ENCODE measurements around the gene KLRF2.

The KLRF2 gene

DNA sequence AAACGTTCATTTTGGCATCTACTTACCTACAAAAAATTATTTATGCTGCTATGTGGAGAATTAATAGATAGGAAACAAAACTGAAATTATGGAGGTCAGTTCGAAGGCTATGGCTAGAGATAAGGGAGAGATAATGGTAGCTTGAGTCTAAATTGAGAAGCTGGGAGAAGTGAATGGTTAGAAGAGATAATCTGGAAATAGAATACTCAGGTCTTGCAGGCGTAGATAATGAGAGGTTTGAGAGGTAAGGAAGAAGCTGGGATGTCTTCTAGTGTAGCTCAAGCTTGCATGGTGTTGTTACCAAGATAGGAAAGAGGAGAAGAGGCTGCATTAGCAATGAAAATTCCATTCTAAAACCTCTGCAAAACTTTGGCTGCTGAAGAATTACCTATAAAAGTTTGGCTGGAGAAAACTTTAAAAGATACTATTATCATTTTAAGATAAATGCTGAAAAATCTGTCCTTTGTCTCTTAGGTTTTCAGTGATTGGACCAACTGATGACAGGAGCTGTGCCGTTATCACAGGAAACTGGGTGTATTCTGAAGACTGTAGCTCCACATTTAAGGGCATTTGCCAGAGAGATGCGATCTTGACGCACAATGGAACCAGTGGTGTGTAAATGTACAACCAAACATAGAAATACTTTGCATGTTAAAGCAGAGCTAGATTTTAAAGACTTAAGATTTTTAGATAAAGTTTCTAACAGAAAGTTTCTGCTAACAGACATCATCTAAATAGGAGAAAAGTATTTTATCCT lies 14.1 kb downstream of the KLRF2 start:
- no peak for DNase-seq

DNA sequence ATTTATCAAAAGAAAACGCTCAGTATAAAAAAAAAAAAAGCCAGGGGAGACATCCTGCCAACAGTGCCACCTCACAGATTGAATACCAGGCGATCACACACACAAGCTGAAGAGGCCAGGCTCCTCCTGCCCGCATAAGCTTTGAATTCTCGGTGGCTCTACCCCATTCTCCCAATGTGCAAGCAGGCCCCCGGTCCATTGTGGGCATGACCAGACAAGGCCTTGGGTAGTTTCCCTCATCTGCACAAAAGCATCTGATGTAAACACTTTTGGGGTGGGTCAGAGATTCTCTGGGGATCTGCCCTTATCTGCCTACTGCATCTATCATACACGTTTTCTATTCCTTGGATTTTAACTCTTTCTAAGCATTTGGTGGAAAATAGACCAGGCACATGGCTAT lies 16.2 kb downstream of the KLRF2 start:
- DNase-seq: no peak

DNA sequence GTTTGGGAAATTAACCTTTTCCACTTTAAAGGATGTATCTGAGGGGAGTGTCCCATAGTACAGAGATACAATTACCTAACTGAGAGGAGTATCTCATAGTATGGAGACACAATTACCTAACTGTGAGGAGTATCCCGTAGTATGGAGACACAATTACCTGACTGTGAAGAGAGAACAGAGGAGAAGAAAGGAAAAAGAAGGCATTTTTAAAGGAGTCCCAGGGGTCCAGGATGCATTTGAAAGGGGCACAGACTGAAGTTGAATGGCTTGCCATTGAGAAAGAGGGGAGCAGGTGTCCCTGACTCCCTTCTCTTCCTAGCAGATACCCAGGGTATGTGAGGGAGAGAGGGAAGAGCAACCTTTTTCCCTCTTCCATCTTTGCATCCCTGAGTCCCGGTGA lies 17.9 kb downstream of the KLRF2 start:
- no peak for DNase-seq

DNA sequence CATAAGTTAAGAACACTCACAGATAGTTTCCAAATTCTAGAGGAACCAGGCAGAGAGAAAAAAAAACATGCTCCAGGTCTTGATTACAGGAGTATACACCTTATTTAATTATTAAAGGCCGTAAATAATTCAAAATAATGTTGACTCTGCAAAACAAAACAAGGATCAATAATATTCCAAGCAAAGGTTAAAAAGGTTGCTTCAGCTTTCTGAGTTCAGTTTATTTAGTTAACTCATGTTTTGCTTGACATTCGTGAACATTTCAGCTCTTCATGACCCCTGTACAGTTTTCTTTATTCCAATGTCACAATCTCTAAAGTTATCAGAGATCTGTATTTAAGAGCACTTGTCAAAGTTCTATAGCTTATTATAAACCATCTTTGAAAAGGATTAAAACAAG lies 19.6 kb downstream of the KLRF2 start:
- no peak for DNase-seq

DNA sequence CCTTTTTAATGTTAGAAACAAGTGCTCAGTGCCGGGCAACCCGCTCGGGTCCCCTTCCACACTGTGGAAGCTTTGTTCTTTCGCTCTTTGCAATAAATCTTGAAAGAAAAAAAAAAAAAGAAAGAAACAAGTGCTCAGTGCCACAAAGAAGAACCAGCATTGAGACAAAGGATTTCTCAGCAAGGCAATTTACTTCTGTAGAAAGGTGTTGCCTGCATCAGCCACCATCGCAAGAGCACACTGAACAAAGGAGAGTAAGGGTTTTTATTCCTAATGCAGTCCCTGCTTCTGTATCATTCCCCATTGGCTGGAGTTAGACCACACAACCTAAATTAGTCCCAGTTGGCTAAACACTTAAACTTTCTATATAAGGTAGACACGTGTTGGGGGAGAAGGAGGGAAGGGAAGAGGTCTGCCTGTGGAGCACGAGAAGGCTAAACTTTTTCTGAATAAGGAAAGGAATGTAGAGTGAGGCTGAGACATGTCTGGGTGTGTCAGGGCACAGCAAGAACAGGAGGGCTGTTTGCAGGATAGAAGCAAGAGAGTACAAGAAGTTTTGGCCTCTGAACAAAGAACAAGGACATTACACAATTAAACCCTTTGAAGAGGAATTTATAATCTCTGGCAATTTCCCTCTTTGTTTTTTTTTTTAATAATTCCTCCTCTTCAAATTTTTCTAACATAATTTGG lies 21.4 kb downstream of the KLRF2 start:
- no peak for DNase-seq

DNA sequence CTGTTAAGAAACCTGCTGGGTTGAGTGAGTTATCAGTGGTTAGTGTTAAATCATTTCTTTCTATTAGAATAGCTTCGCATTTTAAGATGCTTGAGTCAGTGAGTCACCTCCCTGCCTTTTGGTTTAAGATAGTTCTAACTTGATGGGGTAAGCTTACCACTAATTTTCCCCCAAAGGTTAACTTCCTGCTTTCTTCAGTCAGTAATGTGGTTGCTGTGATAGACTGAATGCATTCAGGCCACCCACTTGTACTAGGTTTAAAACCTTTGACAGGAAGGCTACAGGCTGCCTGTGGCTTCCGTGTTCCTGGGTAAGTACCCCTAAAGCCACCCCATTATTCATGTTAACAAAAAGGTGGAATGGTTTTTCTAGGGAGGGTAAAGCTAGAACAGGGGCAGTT lies 25.6 kb downstream of the KLRF2 start:
- DNase-seq: no peak

DNA sequence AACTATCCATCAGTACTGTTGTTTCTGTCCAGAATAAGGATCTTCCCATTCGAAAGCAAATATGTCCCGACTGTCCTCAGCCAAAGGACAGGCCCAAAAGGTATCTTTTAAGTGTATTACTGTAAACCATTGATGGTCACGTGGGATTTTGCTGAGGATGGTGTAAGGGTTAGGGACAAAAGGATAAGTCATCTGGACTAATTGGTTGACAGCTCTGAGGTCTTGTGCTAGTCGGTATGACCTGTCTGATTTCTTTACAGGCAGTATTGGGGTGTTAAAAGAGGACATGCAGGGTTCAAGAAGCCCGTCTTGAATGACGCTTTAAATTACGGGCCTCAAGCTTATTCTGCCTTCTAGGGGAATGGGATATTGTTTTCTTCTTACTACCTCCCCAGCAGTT lies 26.5 kb downstream of the KLRF2 start:
- DNase-seq: no peak

DNA sequence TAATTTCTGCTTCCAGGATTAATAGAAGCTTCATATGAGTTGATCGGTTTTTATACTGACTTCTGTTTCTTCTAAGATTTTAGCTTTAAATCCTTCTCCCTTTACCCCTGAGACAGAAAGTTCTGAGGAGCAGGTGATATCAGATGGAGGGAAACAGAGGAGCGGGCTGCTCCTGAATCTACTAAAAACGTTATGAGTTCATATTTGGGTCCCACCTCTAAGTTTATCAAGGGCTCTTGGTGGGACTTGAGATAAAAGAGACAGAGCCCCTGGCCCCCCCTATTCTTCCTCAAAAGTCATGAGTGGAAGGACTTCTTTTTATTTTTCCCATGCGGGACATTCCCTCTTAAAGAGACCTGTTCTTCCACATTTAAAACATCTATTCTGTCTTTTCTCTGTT lies 27.1 kb downstream of the KLRF2 start:
- DNase-seq: no peak

DNA sequence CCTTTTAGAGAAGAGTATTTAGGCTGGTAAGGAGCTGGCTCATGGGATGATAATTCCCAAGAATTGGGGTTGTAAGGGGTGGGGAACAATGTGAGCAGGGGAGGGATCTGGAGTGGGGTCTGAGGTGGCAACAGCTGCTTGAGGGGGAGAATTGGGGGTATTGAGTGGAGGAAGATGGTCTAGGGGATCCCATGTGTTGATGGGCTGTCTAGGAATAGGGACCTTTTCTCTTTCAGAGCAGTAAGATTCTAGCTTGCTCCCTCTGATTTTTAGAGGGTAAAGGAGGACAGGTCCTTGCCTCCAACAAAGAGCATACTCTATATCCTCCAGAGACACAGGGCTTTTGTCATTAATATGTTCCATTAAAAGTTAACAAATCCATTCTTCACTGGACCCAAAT lies 28.4 kb downstream of the KLRF2 start:
- no peak for DNase-seq

DNA sequence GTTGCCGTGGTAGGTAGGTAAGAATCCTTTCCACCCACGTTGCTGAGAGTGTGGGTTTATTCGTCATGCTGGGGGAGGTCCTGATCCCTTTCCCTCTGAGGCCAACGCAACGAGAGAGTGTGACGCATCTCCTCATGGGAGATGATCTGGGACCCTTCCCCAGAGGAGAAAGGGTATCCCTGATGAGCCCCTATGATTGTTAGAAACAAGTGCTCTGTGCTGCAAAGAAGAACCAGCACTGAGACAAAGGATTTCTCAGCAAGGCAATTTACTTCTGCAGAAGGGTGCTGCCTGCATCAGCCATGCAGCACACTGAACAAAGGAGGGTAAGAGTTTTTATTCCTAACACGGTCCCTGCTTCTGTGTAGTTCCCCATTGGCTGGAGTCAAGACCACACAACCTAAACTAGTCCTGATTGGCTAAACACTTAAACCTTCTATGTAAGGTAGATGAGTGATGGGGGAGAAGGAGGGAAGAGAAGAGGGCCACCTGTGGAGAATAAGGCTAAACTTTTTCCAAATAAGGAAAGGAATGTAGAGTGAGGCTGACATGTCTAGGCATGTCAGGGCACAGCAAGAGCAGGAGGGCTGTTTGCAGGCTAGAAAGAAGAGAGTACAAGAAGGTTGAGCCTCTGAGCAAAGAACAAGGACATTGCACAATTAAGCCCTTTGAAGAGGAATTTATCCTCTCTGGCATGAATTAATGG lies 29.6 kb downstream of the KLRF2 start:
- no peak for DNase-seq

DNA sequence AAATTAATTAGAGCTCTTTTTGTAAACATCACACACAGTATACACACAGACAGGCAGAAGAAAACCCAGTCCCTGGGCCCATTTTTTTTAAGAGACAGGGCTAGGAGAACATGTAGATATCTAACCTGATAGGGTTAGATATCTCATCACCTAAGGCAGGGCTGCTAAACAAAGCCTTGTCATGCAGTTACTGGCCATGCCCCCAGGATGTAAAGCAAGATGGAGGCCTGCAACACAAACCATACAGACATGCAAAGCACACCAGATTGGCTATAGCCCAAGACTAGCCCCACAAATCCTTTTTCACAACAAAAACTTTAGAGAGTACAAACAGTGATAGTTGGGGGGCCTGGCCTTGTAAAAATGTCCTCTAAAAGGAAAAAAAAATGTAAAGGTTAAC lies 30.4 kb downstream of the KLRF2 start:
- no peak for DNase-seq

DNA sequence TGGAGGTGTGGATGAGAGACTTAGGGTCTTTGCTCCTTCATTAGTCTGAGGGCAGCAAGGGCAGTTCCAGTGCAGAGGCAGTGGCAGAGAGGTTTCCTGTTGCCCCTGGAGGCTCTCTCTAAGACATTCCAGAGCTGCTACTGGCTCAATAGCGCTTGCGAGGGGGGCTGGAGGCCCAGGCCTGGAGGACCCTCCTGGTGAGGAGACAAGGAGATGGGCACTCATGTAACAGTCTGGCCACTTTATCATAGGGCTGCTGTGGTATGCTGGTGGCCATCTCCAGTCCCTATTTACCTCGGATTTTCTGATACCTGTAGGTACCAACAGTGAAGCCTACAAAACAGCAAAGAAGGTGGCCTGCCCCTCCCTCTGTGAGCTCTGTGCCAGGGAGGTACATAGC lies 38.2 kb downstream of the KLRF2 start:
- no peak for DNase-seq

DNA sequence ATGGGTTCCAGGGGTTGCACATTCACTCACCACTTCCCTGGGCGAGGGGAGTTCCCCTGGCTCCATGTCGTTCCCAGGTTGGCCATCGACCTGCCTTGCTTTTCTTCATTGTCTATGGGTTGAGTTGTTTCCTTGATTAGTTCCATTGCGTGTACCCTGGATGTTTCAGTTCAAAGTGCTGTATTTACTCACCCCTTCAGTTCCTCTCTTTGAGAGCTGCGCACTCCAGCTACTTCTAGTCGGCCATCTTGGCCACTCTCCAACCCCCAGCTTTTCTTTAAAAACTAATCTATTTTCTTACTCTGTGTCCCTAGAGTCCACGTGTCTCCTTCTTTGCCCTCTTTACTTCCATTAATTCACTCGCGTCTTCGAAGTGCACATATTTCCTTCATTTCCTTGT lies 39.2 kb downstream of the KLRF2 start:
- no peak for DNase-seq

DNA sequence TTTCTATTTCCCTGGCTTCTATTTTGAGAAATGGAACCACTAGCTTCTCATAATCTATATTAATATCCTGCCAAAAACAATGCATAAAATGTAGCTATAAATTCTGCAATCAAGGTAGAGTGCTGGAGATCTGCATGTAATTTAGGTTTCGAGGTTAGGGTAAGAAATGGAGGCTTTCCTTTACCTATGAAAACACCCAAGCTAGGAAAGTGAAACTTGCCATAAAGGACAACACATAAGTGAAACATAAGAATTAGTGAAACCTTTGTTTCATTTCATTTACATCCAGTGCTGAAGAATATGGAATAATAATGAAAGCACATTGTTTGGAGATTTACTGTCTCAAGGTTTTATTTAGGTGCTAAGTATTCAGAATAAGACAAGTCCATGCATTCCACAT lies 41.1 kb downstream of the KLRF2 start:
- DNase-seq: no peak

DNA sequence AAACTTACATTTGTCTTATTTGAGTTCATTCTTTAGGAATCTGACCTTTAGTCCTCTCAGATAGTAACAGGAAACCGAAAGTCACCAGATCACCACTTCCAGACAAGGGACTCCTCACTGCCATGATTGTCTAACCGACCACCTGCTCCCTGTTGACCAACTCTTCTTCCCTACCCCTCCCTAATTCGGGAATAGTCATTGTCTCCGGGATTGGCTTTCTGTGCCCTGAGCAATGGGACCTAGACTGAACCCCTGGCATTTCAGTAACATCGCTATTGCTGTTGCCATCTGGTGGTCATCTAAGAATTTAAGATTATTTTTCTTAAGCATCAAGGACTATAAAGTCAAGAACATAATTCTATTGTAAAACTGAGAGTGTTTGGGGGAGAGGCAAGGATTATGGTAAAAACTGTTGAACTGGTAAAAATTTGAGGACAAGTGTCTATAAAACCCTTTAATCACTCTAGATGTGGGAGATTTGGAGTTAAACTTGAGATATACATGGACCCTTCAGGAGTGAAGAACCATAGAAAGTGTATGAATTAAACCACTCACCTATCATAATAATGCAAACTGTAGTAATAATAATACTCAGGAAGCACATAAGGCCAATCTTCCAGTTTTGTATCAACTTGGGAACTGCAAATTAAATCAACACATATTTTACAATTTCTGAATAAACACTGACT lies 44.6 kb downstream of the KLRF2 start:
- no peak for DNase-seq

DNA sequence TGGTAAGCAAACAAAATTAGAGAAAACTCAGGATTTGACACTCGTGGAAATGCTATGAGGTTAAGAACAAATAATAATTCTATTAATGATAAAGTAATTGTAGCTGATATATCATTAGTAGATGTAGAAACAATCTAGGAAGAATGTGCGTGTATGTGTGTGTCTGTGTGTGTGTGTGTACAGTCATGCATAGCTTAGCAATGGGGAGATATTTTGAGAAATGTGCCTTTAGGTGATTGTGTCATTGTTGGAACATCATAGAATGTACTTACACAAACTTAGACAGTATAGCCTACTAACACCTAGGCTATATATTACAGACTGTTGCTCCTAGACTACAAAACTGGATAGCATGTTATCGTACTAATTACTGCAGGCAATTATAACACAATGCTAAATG lies 45.6 kb downstream of the KLRF2 start:
- no peak for DNase-seq

DNA sequence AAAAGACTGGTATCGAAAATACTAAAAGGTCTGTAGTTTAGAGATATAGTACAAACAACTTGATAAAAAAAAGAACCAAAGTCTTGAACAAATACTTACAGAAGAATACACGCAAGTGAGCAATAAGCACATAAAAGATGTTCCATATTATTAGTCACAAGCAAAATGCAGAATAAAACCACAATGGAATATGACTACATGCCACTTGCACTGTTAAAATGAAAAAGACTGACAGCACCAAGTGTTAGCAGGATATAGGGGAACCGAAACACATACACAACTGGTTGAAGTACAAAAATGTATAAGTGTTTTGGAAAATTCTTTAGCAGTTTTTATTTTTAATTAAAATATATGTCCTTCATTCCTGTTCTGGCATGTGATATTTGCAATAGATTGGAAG lies 47.3 kb downstream of the KLRF2 start:
- no peak for DNase-seq

DNA sequence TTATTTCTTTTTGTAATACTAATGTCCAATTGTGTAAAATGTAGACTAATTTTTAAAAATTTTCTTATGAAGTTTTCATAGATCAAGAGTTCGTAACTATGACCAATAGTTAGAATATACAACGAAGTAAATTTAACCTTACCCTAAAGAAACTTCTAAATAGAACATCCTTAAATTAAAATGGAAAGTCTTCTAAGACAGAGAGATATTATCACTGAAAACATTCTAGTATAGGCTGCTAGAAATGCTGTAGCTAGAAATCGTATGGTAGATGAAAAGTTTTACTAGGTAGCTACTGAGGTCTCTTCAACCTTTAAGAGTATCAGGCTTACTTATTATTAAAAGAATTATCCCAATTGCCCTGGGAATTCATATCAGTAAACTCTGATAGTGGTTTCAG lies 50.0 kb downstream of the KLRF2 start:
- DNase-seq: no peak

DNA sequence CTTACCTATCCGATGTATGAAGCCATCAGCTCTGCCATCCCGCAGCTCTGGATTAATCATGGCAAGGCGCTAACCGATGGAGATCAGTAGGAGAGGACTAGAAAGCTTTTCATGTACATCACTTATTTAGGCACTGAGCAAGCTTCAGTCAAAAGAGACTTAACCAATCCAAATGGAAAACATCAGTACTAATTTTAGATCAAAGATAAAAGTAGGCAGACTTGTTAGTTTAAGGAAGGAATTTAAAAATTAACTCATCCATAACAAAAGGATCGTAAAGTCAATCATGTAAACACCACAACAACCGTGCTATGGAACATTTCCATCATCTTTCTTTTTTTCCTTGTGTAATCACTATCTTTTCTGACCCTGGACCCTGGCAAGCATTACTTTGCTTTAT lies 51.0 kb downstream of the KLRF2 start, which contains the start of gene CLEC2A:
Gene CLEC2A, minus strand, starts transcription at position 101 of the 400 bp plus-strand sequence. Its CDS starts 41 bp downstream, at position 60.
- no peak for DNase-seq

DNA sequence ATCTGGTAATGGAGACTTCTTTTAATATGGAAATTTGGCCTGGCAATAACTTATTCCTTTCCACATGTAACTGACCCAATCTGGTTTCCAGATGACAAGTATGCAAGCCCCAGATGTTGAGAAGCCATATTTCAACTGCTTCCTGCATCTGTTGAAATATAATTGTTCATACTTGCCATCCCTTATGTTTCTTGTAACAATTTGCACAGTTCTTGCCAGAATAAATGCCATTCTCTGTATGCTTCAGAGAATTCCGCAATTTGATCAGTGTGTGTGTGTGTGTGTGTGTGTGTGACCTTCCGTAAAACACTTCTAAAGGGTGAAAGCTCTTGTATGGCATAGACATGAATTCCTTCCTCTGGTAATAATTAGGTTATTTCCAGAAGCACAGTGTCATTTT lies 52.7 kb downstream of the KLRF2 start:
- DNase-seq: no peak

DNA sequence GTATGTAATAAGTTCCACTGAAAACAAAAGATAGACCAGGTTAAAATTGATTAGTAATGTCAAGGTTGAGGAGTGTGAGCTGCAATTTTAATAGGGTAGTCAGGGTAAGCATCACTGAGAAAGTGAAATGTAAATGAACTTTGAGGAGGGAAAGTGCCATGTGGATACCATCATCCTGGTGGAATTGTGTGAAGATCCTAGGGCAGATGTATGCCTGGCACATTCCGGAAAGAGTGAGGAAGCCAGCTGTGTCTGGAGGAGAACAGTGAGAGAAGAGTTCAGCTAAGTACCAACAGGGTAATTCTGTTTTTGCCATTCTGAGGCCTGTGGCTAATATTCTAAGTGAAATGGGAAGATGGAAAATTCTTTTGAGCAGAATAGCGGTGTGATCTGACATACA lies 53.7 kb downstream of the KLRF2 start:
- DNase-seq: no peak

DNA sequence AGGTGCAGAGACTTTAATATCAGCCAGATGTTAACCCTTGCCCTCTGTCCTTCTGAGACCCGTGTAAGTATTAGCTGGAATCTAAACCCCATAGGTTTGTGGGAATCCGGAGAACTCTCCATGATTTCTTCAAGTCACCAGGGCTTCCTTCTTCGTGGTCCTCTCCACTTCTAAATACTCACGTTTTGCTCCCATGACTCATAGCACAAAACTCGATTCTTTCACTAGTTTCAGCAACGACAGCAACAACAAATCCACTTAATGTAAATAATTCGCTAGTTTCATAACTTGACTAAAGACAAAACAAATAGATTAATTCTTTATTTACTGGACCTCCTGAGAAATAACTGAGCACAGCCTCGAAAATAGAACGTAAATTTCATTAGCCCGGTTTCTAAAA lies 55.3 kb downstream of the KLRF2 start:
- DNase-seq: no peak

DNA sequence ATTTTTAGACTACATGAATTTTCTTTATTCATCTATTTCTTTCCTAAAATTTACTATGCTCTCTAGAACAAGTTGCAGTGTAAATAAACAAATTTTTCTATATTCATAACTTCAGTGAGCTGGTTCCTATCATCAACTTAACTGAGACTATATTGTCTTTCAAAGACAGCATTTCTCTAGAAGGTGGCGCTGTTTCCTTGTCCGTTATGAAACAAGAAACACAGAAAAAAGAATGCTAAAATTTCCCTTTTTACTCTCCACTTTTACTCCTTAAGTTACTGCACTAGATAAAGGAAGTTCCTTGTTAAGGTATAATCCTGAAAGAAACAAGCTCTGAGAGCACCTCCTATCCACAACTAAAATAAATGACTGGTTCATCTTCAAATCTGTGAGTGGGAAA lies 59.1 kb downstream of the KLRF2 start:
- no peak for DNase-seq

DNA sequence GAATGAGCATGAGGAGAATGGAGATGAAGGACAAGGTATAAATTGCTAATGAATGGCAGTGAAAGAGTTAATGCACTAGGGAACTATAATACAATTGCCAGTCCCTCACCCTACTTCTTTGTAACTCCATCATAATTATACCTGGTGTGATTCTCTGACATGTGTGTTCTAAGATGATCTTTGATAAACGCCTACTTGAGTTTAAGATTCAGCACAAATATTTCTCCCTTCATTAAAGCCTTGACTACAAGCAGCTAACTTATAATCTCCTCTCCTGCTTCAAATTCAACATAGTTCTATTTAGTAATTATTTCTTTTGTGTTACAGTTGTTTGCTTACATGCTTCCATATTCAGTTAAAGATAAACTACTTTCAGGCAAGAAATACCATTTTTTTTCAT lies 60.5 kb downstream of the KLRF2 start:
- no peak for DNase-seq

Measured in femur (tissue), 1 donor.